HG02884 (cell line): ENCODE results near the gene COMMD2.

Source experiments
- ATAC-seq: cut with Tn5 transposase; IDR thresholded peaks from one replicate; pipeline ENCODE4 v1.9.1; 2021; ENCODE audit warnings: mild to moderate bottlenecking, moderate library complexity; ENCODE audit not compliant: unreplicated experiment

The COMMD2 gene

DNA sequence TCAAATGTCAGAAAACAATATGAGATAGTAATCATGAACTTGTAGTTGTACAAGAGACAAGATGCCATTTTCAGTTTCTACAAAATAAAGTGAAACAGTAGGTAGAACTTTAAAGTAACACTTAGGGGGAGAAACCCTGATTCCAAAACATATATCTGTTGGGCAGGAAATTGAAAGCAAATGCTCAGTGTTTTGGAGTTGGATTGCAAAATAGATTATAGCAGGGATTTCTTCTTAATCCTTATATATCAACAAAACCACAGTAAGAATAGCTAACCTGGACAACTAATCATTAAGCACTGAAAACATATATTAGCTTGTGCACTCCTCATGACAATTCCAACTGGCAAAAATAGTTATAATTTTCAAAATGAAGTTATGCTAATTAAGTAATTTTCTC is 46.9 kb downstream of the COMMD2 start:
- ATAC-seq = no peak

DNA sequence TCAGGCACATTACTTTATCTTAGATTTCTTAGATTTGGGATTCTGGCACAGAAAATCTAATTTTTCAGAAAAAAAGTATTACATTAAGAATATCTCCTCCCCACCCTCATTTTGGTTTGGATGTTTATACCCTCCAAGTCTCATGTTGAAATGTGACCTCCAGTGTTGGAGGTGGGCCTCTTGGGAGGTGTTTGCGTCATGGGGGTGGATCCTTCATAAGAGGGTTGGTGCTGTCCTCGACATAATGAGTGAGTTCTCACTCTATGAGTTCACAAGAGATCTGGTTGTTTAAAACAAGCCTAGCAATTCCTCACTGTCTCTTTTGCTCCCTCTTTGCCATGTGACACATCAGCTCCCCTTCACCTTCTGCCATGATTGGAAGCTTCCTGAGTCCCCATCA is 48.8 kb downstream of the COMMD2 start:
- ATAC-seq = no peak

DNA sequence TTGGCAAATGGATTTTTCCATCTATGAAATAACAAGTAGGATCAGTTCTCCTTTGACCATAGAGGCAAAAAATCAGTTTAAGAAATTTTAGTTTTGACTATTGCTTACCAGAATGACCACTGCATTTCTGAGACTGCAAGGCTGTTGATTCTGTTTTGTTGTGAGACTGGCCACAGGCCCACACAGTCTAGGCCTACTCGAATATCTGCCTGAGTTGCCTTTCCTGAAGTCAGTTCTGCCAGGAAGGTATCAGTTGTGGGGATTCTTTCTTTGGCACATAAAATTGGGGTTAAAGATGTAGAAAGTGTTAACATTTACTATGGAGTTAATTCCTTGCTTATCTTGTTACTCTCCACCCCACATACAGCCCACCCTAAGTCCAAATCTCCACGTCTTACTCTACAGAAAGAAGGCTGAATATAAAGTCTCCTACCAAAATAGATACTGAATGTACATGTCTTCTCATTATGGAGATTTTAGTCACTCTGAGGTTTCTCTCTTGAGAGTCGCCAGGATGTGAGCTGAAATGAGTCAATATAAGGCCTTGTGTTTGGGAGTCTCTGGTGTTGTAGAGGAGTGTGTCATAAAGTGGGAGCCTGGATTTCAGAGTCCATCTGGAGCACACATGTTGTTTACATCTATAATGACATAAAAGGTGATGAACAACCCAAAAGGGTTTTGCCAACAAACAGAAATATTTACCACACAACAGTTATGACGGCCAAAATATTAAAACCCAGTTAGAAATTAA is 49.4 kb downstream of the COMMD2 start:
- ATAC-seq = no peak

DNA sequence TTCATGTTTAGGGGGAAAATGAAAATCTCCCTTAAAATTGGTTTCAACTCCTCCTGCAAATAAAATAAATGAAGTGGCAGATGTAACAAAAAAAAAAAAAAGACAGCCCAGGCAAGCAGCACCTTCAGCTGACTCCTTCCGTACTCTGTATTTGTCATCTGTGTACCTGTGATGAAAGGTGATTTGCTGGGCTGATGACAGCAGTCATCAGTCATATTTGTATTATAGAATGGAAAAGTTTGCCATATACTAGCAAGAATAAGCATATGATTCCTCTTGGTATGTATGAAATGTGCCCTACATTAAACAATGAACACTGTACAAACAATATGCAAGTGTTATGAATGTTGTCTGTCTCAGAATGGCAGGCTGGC is 50.3 kb downstream of the COMMD2 start:
- no peak for ATAC-seq

DNA sequence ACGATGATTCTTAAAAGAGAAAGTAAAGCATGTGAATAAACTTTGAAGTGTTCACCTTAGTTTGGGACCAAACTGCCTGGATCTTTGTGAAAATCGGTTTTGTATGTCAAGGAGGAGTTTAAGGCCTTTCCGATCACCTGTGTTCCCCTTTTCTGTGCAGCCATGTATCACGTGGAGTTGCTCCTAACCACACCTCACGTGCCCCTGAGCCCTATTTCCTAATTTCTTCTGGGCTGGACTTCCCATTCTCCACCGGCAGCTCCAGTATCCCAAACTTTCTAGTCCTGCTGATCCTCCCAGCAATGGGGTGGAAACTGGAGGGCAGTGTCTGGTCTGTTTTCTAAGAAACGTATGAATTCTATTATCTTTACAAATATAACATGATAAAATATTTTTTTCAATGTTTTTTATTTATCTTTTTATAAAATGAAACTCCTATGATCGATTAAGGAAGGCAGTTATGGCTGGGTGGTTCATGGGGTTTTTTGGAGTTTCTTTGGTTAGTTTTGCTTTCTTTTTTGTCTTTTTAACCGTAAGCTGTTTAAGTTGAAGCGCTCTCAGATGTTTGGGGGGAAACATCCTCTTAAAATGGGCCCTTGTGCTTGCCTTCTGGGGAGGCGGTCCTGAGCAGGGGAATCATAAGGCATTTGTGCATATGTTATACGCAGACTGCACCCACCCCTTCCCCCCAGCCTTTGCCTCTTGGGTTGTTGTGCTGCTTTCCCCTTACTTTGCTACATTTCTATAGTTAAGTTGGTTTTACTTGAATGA is 50.9 kb downstream of the COMMD2 start:
- ATAC-seq = no peak
